K562 (cell line): ENCODE results near the gene BRD7. TPM values are rescaled to one million over a fixed set of nuclear protein-coding genes. Genes with fewer than 3 reads are reported as not detected.
A peak's percentile ranks its signal among the peaks of the same experiment; 100 is the strongest.

Experiments used
- BRD4 ChIP-seq: fragments of 200-600 bp; sonication (generic); IDR thresholded peaks from 2 replicates; pipeline ENCODE4 v1.6.1; 2017; ENCODE audit warnings: inconsistent platforms
- CTCFL ChIP-seq: IDR thresholded peaks from 2 replicates; pipeline ENCODE4 v1.6.1; 2011; ENCODE audit warnings: borderline replicate concordance, low read depth, mild to moderate bottlenecking, moderate library complexity, low read length; ENCODE audit not compliant: insufficient read depth, poor library complexity, severe bottlenecking
- ETS1 ChIP-seq: conservative IDR thresholded peaks from 2 replicates; pipeline ENCODE4 v1.6.1; 2011; ENCODE audit warnings: low read depth, mild to moderate bottlenecking, low read length; ENCODE audit not compliant: control insufficient read depth
- GABPB2 ChIP-seq: fragments of 250-450 bp; sonication (Bioruptor Pico); conservative IDR thresholded peaks from 2 replicates; pipeline ENCODE4 v1.5.1; 2021; ENCODE audit warnings: mild to moderate bottlenecking
- PATZ1 ChIP-seq: fragments of 250-450 bp; sonication (Bioruptor Pico); IDR thresholded peaks from 2 replicates; pipeline ENCODE4 v1.5.0; 2020; ENCODE audit warnings: mild to moderate bottlenecking, borderline replicate concordance
- POLR2AphosphoS2 ChIP-seq: IDR thresholded peaks from 2 replicates; pipeline ENCODE4 v1.6.1; 2012; ENCODE audit warnings: low read length, improper control_type of control experiment
- RBFOX2 ChIP-seq: fragments of 200-400 bp; formaldehyde crosslinking; IDR thresholded peaks from 2 replicates; pipeline ENCODE4 v1.6.1; 2017; ENCODE audit warnings: low read depth, mild to moderate bottlenecking, low read length, moderate library complexity
- RERE ChIP-seq: sonication (generic); formaldehyde crosslinking; IDR thresholded peaks from 2 replicates; pipeline ENCODE4 v1.8.0; 2023; ENCODE audit warnings: missing genetic modification reagents, mild to moderate bottlenecking, borderline replicate concordance
- SMARCA4 ChIP-seq: fragments of 450-650 bp; IDR thresholded peaks from 2 replicates; pipeline ENCODE4 v1.6.1; 2016
- TCF15 ChIP-seq: fragments of 250-450 bp; sonication (Bioruptor Pico); IDR thresholded peaks from 2 replicates; pipeline ENCODE4 v1.8.0; 2022; ENCODE audit warnings: moderate library complexity, mild to moderate bottlenecking, inconsistent platforms
- ZNF165 ChIP-seq: fragments of 250-450 bp; sonication (Bioruptor Pico); IDR thresholded peaks from 2 replicates; pipeline ENCODE4 v1.4.0; 2020; ENCODE audit warnings: borderline replicate concordance
- ZNF232 ChIP-seq: sonication (generic); formaldehyde crosslinking; IDR thresholded peaks from 2 replicates; pipeline ENCODE4 v1.8.0; 2022; ENCODE audit warnings: mild to moderate bottlenecking, missing genetic modification reagents
- ZNF511 ChIP-seq: sonication (generic); formaldehyde crosslinking; IDR thresholded peaks from 2 replicates; pipeline ENCODE4 v1.8.0; 2022; ENCODE audit warnings: mild to moderate bottlenecking, missing genetic modification reagents
- polyA plus RNA-seq, 8 experiments: library from polyadenylated mRNA; depleted of rRNA in 4 of 8; stranded (reverse) in 5 of 8; unstranded in 3 of 8; fragments of >200 nt; fragmentation: Nextera tagmentation in 2 of 8; fragmentation: Illumina TruSeq in 1 of 8; extraction: Ambion mirVana in 2 of 8; extraction: Trizol in 1 of 8; gene quantifications; 2 replicates each; pipeline versions ENCODE4 v1.2.1 to v1.2.3, GENCODE V29; 2011 to 2014; ENCODE audit warnings: inconsistent platforms in 1 of 8, missing spikeins in 1 of 8
- total RNA-seq, 7 experiments: library from RNA; depleted of rRNA in 6 of 7; stranded (reverse); fragments of >200 nt in 6 of 7; fragmentation: Illumina TruSeq in 2 of 7; extraction: Trizol in 2 of 7; gene quantifications; 2 replicates each; pipeline versions ENCODE4 v1.2.1 to v1.2.3, GENCODE V29; 2011 to 2021; ENCODE audit warnings: low replicate concordance in 1 of 7

Gene BRD7
- total and polyA plus RNA-seq, 9 of the 15 experiments (the other 6 are each of a cell fraction or from before 2014, with no cell fraction given), result 20.6 to 101 (median 68.7) TPM

- TF ChIP-seq RERE (no peak), ETS1 (peak; percentile 68), POLR2AphosphoS2 (no peak), RBFOX2 (peak; percentile 94), CTCFL (no peak), GABPB2 (CRISPR knock-in tag) (no peak), TCF15 (no peak), PATZ1 (CRISPR knock-in tag) (no peak), ZNF232 (CRISPR knock-in tag) (no peak; the same call in 1 of the 2 replicates), SMARCA4 (peak; percentile 70), ZNF165 (CRISPR knock-in tag) (no peak), BRD4 (no peak), ZNF511 (CRISPR knock-in tag) (no peak)
Measured at GRCh38 chr16:50266337-50267091, 102.3 kb downstream of the BRD7 start, which contains the start of gene ADCY7 (continued).
